ENCODE results near the gene SGTB. TPM values are rescaled to one million over a fixed set of nuclear protein-coding genes. Genes with fewer than 3 reads are reported as not detected.
A peak's percentile ranks its signal among the peaks of the same experiment; 100 is the strongest.
"Not testable (repeated sequence)": the region's sequence is repeated elsewhere in the genome, so short reads cannot be mapped to it uniquely, and the experiment has no call there.

SGTB gene
- total RNA-seq, 1 experiment from 2014 or later: 14.3 TPM

GRCh38 chr5:65676056-65676455 is 45.9 kb downstream of the SGTB start:
- not testable (repeated sequence) for H3K27ac ChIP-seq; H3K27me3 ChIP-seq (replicated peaks); H3K9me3 ChIP-seq (replicated peaks); H3K4me1 ChIP-seq (replicated peaks); DNase-seq (ENCODE audit: low read depth in 1 of 2, low spot score in 2 of 2); H3K4me3 ChIP-seq
- peaks cover 13% of the 10 kb centered on the region for H3K36me3 ChIP-seq

- Histone ChIP-seq H3K4me1 (replicated peaks) (no peaks in the 10 kb centered on the region), H3K27ac (no peak overlapping the region), H3K36me3 (peaks cover 17% of the 10 kb centered on the region), H3K9me3 (replicated peaks) (no peaks in the 10 kb centered on the region), H3K27me3 (replicated peaks) (no peaks in the 10 kb centered on the region), H3K4me3 (no peak overlapping the region)
- no peak for DNase-seq (ENCODE audit: low read depth in 1 of 2, low spot score in 2 of 2)
Measured at GRCh38 chr5:65674749-65675148, 47.2 kb downstream of the SGTB start.

GRCh38 chr5:65672796-65673195 is 49.1 kb downstream of the SGTB start:
- Histone ChIP-seq H3K27ac (no peak overlapping the region), H3K36me3 (peaks cover 17% of the 10 kb centered on the region), H3K9me3 (replicated peaks) (no peaks in the 10 kb centered on the region), H3K4me1 (replicated peaks) (no peaks in the 10 kb centered on the region), H3K27me3 (replicated peaks) (no peaks in the 10 kb centered on the region), H3K4me3 (no peak overlapping the region)
- DNase-seq (ENCODE audit: low read depth in 1 of 2, low spot score in 2 of 2): no peak

- Histone ChIP-seq H3K27ac (no peak overlapping the region), H3K36me3 (peaks cover 8% of the 10 kb centered on the region), H3K4me1 (replicated peaks) (no peaks in the 10 kb centered on the region), H3K4me3 (no peak overlapping the region), H3K9me3 (replicated peaks) (no peaks in the 10 kb centered on the region), H3K27me3 (replicated peaks) (no peaks in the 10 kb centered on the region)
- no peak for DNase-seq (ENCODE audit: low read depth in 1 of 2, low spot score in 2 of 2)
Measured at GRCh38 chr5:65668696-65669095, 53.2 kb downstream of the SGTB start.

GRCh38 chr5:65663804-65664521 is 57.9 kb downstream of the SGTB start:
- DNase-seq (ENCODE audit: low read depth in 1 of 2, low spot score in 2 of 2): peak in 1 of 2 experiments; percentile 11

GRCh38 chr5:65654713-65655112 is 67.2 kb downstream of the SGTB start:
- DNase-seq (ENCODE audit: low read depth in 1 of 2, low spot score in 2 of 2): no peak
- Histone ChIP-seq H3K4me3 (no peak overlapping the region), H3K9me3 (replicated peaks) (no peaks in the 10 kb centered on the region), H3K36me3 (peaks cover 11% of the 10 kb centered on the region; the same call in 1 of the 2 replicates), H3K27ac (no peak overlapping the region), H3K4me1 (replicated peaks) (no peaks in the 10 kb centered on the region), H3K27me3 (replicated peaks) (no peaks in the 10 kb centered on the region)

More at GRCh38 chr5:65663804-65664521, 57.9 kb downstream of the SGTB start:
- Histone ChIP-seq H3K4me1 (replicated peaks) (no peaks in the 10 kb centered on the region), H3K36me3 (no peaks in the 10 kb centered on the region), H3K9me3 (replicated peaks) (no peaks in the 10 kb centered on the region), H3K4me3 (no peak overlapping the region), H3K27me3 (replicated peaks) (no peaks in the 10 kb centered on the region), H3K27ac (no peak overlapping the region)

- no peak for DNase-seq (ENCODE audit: low read depth in 1 of 2, low spot score in 2 of 2)
- no peak overlapping the region for H3K4me3 ChIP-seq
- peaks cover 7% of the 10 kb centered on the region; the same call in 1 of the 2 replicates for H3K36me3 ChIP-seq
Measured at GRCh38 chr5:65651144-65651543, 70.8 kb downstream of the SGTB start.

GRCh38 chr5:65647941-65648340 is 74.0 kb downstream of the SGTB start:
- no peak for DNase-seq (ENCODE audit: low read depth in 1 of 2, low spot score in 2 of 2)
- peaks cover 2% of the 10 kb centered on the region; the same call in 1 of the 2 replicates for H3K36me3 ChIP-seq
- H3K27me3 ChIP-seq (replicated peaks): no peaks in the 10 kb centered on the region
- H3K27ac ChIP-seq: no peak overlapping the region
- H3K4me3 ChIP-seq: no peak overlapping the region
- no peaks in the 10 kb centered on the region for H3K9me3 ChIP-seq (replicated peaks)
- H3K4me1 ChIP-seq (replicated peaks): no peaks in the 10 kb centered on the region

More at GRCh38 chr5:65651144-65651543, 70.8 kb downstream of the SGTB start:
- H3K4me1 ChIP-seq (replicated peaks): no peaks in the 10 kb centered on the region
- no peaks in the 10 kb centered on the region for H3K27me3 ChIP-seq (replicated peaks)
- H3K27ac ChIP-seq: no peak overlapping the region
- H3K9me3 ChIP-seq (replicated peaks): no peaks in the 10 kb centered on the region

- no peak for DNase-seq (ENCODE audit: low read depth in 1 of 2, low spot score in 2 of 2)
- H3K27ac ChIP-seq: no peak overlapping the region
- H3K4me1 ChIP-seq (replicated peaks): no peaks in the 10 kb centered on the region
- no peak overlapping the region for H3K4me3 ChIP-seq
- peaks cover 2% of the 10 kb centered on the region; the same call in 1 of the 2 replicates for H3K36me3 ChIP-seq
- H3K27me3 ChIP-seq (replicated peaks): no peaks in the 10 kb centered on the region
- no peaks in the 10 kb centered on the region for H3K9me3 ChIP-seq (replicated peaks)
Measured at GRCh38 chr5:65646938-65647337, 75.0 kb downstream of the SGTB start.

GRCh38 chr5:65640240-65640639 is 81.7 kb downstream of the SGTB start:
- Histone ChIP-seq H3K27me3 (replicated peaks) (no peaks in the 10 kb centered on the region), H3K4me1 (replicated peaks) (no peaks in the 10 kb centered on the region), H3K36me3 (peaks cover 23% of the 10 kb centered on the region), H3K27ac (no peak overlapping the region), H3K9me3 (replicated peaks) (no peaks in the 10 kb centered on the region), H3K4me3 (no peak overlapping the region)
- DNase-seq (ENCODE audit: low read depth in 1 of 2, low spot score in 2 of 2): no peak

- Histone ChIP-seq H3K27me3 (replicated peaks) (no peaks in the 10 kb centered on the region), H3K9me3 (replicated peaks) (no peaks in the 10 kb centered on the region), H3K4me1 (replicated peaks) (peaks cover 3% of the 10 kb centered on the region), H3K36me3 (peaks cover 14% of the 10 kb centered on the region), H3K27ac (no peak overlapping the region), H3K4me3 (no peak overlapping the region)
- no peak for DNase-seq (ENCODE audit: low read depth in 1 of 2, low spot score in 2 of 2)
Measured at GRCh38 chr5:65630981-65631380, 90.9 kb downstream of the SGTB start.

GRCh38 chr5:65625743-65626142 is 96.2 kb downstream of the SGTB start:
- H3K36me3 ChIP-seq: peaks cover 10% of the 10 kb centered on the region
- H3K27ac ChIP-seq: no peak overlapping the region
- no peak for DNase-seq (ENCODE audit: low read depth in 1 of 2, low spot score in 2 of 2)
- no peaks in the 10 kb centered on the region for H3K27me3 ChIP-seq (replicated peaks)
- H3K4me1 ChIP-seq (replicated peaks): peaks cover 12% of the 10 kb centered on the region
- no peaks in the 10 kb centered on the region for H3K9me3 ChIP-seq (replicated peaks)
- H3K4me3 ChIP-seq: peak overlapping the region; percentile 55

GRCh38 chr5:65624571-65625555 is 97.0 kb downstream of the SGTB start, which contains the start of the genes SHLD3 and TRAPPC13:
TSS of gene SHLD3 (plus strand) at chr5:65625027. CDS start at chr5:65629588, 4,561 bp downstream.
TSS of gene TRAPPC13 (plus strand) at chr5:65625027. CDS start at chr5:65625061, 34 bp downstream.
- Histone ChIP-seq H3K9me3 (replicated peaks) (no peaks in the 10 kb centered on the region), H3K4me3 (peak within 1 kb of the TSS; percentile 55), H3K27me3 (replicated peaks) (no peaks in the 10 kb centered on the region), H3K27ac (peak within 1 kb of the TSS; percentile 29; the same call in 1 of the 2 replicates), H3K4me1 (replicated peaks) (peaks cover 12% of the 10 kb centered on the region), H3K36me3 (peaks cover 8% of the 10 kb centered on the region)
- peak; percentile 80 to 99 for DNase-seq (ENCODE audit: low read depth in 1 of 2, low spot score in 2 of 2)
